GM19468 (cell line): ENCODE measurements around the gene CAMP.
A peak's percentile ranks its signal among the peaks of the same experiment; 100 is the strongest.
"Not testable (repeated sequence)": the region's sequence is repeated elsewhere in the genome, so short reads cannot be mapped to it uniquely, and the experiment has no call there.

Experiments used
- ATAC-seq: cut with Tn5 transposase; IDR thresholded peaks from one replicate; pipeline ENCODE4 v1.9.1; 2021; ENCODE audit warnings: mild to moderate bottlenecking, moderate library complexity, moderate number of reproducible peaks; ENCODE audit not compliant: unreplicated experiment; ENCODE audit errors: extremely low read depth

Gene CAMP

DNA sequence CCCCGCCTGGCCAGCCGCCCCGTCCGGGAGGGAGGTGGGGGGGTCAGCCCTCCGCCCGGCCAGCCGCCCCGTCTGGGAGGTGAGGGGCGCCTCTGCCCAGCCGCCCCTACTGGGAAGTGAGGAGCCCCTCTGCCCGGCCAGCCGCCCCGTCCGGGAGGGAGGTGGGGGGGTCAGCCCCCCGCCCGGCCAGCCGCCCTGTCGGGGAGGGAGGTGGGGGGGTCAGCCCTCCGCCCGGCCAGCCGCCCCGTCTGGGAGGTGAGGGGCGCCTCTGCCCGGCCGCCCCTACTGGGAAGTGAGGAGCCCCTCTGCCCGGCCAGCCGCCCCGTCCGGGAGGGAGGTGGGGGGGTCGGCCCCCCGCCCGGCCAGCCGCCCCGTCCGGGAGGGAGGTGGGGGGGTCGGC is 11.5 kb upstream of the CAMP start:
- ATAC-seq, result not testable (repeated sequence)

DNA sequence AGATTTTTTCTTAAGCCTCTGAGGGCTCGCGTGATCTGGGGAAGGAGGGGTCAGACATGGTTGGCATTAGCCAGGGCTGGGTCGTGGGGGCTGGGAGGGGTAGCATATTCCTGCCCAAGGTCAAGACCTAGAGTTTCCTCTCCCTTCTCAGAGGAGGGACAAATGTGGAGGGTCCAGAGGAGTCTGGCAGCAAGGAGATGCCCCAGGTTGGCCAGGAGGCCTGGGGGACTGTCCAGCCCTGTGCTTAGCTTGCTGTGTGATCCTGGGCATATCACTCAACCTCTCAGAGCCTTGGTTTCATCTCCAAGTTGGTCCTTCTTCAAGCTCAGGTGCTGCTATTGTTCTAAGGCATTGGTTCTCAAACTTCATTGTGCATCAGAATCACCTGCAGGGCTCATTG is 9.1 kb upstream of the CAMP start:
- no peak for ATAC-seq

DNA sequence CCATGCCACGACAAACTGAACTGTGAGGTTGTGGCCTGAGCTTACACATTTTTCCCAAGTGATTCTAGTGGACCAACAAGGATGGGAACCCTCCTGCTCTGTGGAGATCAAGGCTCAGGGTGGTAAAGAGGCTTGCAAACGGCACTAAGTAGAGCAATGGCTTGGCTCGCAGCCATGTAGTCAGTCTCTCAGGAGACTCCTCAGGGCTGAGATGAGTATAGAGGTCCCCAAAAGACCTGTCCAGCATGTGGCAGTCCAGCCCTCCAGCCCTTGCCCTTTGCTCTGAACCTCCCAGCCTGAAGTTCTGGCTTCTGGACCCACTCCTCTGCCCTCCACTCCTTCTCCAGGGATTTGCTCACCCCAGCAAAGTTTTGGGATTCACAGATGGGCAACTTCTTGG is 8.3 kb upstream of the CAMP start:
- ATAC-seq, result no peak

DNA sequence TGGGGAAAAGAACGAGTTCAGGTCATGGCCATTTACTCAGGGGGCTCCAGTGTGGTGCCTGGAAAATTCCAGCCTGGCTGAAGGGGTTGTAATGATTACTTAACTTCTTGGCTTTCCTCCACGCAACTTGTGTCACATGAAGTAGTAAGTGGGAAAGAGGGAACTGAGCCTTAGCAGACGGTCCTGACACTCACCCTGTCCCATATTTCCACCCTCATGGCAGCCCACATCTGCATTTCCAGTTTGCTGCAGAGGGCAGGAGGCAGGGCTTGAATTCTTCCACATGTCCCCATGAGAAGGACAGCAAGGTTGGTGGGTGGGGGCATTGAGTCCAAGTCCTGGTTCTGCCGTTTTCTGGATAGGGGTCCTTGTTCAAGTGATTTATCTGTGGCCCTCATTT is 7.8 kb upstream of the CAMP start:
- ATAC-seq, result no peak

DNA sequence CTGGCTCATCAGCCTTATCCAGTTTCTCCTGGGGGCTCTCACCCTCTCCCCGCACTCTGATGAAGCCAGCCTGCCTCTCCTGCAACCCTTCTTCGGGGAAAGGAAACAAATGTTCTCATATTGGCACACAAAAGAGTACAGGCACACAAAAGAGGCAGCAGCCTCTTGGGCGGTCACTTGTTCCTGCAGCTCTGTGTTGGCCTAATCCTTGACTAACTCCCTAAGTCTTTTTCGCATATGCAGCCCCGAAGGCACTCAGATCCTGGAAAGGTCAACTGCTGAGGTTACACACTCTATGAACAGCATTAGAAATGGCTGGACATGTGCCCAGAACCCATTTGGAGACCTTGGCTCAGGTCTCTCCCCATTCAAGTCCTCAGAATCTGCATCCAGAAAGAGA is 7.4 kb upstream of the CAMP start:
- no peak for ATAC-seq

DNA sequence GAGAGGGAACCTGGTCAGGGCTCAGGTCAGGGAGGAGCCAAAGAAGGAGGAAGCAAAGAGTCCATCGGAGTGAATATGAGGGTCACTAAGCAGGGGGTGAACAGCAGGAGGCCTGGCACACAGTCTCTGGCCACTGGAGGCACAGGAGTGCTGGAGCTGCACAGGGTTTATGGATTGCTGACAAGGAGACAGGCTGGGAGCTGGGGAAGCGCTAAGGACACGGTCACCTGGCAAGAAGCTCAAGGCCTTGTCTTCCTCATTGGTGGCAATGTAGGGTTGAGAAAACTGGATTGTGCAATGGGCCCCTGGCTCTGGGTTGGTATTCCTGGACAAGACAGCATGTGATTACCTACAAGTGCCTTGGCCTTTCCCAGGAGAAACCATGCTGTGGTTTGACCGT is 5.8 kb upstream of the CAMP start:
- ATAC-seq, result no peak

DNA sequence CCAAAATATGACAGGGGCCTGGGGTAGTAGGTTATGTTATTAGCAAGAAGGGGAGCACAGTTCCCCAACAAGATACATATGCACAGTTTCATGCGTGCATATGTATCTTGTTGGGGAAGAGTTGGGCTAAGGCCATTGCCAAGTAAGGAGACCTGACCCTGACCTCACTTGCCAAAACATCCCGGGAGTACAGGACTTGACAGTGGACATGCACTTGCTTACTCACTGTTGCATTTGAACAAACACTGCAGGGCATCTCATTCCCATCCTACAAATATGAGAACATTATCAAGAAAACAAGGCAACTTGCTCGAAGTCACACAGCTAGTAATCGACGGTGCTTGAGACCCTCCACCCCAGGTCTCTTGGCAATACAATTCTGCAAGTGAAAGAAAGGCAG is 4.8 kb upstream of the CAMP start:
- no peak for ATAC-seq

DNA sequence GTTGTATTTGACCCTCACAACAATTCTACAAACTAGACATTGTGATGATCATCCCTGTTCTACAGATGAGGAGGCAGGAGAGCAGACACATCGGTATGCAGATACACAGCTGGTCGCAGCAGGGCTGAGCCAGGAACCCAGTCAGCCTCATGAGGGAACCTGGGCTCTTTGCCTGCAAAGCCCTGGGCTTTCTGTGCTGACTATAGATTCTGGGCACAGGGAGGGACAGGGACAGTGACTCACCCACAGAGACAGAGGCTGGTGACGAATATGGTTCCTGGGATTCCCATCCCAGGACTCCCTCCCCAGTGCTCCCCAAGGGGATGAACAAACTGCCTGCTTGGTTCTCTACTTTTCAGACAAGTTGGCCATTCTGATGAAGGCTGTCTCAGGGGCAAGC is 3.8 kb upstream of the CAMP start:
- no peak for ATAC-seq

DNA sequence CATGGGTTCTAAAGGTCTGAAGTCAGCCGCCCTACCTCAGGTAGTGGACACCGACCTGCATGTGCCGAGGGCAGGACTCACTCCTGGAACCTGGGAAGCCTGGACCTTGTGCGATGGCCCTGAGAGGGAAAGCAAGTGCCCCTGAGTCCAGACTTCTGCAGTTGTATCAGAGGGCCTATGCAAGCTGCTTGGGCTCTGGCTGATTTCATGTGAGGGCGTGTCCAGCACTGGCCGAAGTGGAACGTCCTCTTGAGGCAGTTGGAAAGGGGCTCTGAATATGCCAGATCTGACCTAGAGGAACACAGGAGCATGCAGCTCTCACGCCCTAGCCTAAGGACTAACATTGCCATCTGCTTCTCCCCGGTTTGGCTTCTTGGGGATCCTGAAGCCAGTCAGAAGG is 2.5 kb upstream of the CAMP start:
- ATAC-seq, result no peak

DNA sequence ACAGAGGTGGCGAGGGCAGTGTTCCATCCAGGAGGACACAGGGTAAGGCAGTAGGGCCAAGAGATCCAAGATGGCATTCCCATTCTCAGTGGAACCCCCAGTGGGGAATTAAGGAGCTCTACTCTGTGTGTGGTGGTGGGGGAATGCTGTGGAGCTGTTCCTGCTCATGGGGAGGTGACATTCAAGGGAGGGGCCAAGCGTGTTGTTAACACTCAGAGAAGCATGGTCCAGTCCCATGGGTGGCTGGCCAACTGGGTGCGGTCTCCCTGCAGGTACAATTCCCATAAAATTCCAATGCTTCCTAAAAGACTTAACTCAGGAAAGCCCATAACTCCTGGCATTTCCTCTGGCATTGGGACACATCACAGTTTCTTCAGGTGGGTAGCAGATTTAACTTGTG is 2.3 kb downstream of the CAMP start:
- no peak for ATAC-seq

DNA sequence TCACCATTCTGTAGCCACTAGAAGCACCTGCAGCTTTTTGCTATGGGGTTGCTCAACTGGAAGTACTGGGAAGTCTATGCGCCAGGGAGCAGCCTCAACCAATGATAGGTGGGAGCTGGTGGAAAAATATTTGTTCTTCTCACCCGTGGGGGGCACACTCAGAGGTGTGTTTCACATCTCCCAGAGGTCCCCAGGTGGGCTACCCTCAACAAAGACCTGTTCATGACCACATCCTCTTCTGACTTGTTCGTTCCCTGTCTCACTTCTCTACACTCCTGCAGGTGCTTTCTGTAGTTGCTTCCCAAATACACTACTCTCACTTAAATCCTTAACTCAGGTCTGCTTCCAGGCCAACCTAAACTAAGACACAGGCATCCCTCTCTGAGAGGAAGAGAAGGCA is 3.6 kb downstream of the CAMP start:
- no peak for ATAC-seq

DNA sequence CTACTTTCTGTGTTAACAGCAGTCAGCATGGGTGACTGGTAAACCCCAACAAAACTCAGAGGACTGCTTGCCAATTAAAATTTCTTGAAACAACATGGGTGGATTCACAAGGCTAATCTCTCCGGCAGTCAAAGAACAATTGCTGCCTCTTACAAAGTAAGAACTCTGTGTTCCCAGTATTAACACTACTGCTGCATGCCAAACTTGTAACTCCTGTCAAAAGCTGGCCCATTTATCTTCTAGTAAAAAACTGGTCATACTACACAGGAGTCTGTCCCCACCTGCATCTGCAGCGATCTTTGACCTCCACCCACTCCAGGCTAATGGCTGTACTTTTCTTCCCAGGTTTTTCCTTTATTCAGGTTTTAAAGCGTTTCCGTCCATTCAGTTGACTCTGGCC is 8.9 kb downstream of the CAMP start:
- ATAC-seq, result no peak

DNA sequence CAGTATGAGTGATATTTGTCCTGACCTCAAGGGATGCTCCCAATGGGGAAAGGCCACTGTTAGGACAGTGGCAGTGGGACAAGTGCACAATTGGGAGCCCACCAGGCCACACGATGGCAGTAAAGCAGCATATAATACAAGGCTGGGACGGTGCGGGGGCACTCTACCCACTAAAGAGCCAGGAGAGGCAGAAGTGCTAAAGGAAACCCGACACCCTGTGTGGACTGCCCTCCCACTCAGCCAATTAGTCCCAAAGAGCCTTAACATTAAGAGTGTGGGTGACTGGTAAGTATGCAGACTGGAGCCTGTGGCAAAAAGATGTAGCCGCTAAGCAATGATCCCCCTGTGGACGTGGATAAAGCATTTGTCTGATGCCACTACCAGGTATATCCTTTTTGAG is 9.4 kb downstream of the CAMP start:
- ATAC-seq, result peak; percentile 51

DNA sequence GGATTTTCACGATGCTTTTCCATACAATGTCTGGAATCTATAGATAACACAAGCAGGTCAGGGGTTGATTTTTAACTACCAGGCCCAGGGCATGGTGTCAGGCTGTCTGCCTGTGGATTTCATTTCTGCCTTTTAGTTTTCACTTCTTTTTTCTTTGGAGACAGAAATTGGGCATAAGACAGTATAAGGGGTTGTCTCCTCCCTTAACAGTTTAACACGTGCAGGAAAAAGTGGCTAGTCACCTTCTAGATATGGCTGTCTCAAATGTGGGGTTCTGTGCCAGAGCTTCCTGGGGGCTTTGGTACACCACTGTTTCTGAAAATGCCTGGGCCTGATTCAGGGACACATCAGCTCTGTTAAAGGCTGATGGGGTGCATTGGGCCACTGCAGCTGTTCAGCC is 10.2 kb downstream of the CAMP start:
- no peak for ATAC-seq

DNA sequence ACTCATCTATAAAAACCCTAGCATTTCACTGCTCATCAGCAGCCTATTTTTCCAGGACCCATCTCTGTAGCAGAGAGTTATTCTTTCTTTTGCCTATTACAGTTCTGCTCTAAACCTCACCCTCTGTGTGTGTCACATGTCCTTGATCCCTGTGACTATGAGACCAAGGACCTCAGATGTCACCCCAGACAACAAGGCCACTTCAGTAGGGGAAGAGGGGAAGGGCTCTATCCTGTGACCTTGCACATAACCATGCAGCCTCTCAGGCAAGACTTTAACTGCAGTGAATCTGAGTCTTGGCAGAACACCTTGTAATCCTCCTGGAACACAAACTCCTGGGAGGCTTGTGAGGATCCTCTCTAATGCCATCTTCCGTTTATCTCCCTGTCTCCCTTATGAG is 13.2 kb downstream of the CAMP start:
- ATAC-seq, result no peak

DNA sequence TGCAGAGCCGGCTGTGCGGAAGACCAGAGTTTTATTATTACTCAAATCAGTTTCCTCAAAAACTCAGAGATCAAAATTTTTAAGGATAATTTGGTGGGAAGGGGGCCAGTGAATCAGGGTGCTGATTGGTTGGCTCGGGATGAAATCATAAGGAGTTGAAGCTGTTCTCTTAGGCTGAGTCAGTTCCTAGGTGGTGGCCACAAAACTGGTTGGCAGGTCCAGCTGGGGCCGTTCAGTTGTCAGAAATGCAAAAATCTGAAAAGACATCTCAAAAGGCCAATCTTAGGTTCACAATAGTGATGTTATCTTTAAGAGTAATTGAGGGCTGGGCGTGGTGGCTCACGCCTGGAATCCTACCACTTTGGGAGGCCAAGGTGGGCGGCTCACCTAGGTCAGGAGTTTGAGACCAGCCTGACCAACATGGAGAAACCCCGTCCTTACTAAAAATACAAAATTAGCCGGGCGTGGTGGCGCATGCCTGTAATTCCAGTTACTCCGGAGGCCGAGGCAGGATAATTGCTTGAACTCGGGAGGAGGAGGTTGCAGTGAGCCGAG is 15.3 kb downstream of the CAMP start:
- ATAC-seq, result no peak

DNA sequence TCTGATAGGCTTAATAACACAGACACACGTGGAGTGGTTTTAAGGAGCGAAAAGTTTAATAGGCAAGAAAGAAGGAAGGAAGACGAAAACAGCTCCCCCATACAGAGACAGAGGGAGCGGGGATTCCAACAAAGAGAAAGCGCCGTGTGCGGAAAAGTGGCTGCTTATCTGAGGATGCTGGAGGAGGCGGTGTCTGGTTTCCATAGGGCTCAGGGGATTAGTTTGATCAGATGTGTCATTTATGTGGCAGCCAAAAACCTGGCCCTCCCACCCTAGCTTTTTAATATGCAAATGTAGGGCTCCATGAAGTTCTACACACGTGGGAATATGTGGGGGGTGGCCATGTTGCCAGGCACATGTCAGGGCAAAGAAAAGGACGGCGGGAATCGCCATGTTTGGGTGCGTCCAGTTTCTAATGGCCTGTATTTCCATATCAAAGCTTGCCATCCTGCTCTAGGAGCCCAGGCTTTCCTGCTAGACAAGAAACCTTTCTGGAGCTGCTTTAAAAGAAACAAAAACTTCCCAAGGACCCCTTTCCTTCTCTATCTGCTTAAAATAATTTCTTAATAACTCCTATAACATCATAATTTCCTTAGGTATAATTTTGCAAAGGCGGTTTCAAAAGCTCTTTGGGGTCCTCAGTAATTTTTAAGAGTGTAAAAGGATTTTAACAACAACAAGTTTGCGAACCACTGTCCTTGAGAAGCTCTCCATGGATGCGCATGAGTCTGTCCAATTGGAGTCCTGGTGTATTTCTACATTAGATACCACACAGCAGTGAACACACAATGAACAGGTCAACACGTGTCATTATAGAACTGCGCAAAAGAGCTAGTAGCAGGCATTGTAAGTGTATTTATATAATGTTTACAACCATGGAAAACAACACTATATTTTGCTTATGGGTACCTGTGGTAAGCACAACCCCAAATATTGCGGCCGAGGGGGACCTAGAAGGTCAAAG is 17.0 kb downstream of the CAMP start:
- no peak for ATAC-seq

DNA sequence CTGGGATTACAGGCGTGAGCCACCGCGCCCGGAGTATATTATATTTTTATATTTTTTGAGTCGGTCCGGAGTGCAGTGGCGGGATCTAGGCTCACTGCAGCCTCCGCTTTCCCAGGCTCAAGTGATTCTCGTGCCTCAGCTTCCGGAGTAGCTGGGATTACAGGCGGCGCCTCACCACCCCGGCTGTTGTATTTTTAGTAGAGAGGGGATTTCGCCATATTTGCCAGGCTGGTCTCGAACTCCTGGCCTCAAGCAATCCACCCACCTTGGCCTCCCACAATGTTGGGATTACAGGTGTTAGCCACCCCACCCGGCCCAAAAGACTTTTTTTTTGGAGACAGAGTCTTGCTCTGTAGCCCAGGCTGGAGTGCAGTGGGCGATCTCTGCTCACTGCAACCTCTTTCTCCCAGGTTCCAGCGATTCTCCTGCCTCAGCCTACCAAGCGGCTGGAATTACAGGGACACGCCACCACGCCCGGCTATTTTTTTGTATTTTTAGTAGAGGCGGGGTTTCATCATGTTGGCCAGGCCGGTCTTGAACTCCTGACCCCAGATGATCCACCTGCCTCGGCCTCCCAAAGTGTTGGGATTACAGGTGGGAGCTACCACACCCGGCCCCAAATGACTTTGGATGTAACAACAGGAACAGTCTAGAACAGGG is 18.6 kb downstream of the CAMP start:
- no peak for ATAC-seq

DNA sequence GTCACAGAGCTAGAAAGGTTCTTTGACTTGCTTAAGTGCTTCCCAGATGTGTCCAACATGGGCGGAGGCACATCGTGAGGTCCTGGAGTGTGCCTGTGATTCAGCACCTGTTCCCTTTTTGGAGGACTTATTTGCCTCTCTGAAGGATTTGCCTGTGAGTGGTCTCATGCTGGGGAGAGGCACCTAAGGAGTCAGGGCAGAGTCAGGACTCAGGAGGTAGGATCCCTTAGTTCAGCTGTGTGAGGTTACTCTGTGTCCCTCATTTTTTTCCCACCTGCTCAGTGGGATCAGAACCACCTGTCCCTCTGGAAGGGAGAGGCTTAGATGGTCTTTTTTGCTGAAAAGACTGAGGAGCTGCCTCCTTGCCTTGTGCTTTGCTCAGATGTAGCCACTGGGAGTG is 20.6 kb downstream of the CAMP start:
- ATAC-seq, result no peak

DNA sequence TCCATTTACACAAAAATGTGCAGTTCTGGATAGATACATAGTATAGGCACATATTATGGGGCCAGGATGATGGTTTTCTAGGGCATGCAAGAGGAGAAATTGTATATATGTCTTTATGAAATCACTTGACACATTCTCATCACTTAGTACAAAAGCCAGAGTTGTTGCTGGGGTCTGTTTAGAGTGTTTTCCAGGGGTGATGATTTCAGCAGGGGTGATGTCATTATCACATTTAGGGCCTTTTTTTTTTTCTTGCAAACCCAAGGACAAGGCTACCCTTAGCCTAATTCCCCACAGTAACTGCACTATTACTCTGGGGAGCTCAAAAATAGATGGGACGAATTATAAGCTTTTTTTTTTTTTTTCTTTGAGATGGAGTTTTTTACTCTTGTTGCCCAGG is 21.2 kb downstream of the CAMP start:
- ATAC-seq, result no peak

DNA sequence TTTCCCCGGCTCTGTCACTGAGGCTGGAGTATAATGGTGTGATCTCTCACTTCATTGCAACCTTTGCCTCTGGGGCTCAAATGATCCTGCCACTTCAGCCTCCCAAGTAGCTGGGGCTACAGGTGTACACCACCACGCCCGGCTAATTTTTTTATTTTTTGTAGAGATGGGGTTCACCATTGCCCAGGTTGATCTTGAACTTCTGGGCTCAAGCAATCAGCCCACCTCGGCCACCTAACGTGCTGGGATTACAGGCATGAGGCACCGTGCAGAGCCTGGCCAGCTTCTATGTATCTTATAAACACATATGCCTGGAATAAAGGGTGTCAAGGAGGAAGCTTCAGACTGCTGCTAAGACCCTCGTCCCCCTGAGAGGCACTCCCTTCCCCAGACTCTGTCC is 21.8 kb downstream of the CAMP start:
- ATAC-seq, result no peak
